ENCODE measurements around the gene MYBPC2.

The MYBPC2 gene

DNA sequence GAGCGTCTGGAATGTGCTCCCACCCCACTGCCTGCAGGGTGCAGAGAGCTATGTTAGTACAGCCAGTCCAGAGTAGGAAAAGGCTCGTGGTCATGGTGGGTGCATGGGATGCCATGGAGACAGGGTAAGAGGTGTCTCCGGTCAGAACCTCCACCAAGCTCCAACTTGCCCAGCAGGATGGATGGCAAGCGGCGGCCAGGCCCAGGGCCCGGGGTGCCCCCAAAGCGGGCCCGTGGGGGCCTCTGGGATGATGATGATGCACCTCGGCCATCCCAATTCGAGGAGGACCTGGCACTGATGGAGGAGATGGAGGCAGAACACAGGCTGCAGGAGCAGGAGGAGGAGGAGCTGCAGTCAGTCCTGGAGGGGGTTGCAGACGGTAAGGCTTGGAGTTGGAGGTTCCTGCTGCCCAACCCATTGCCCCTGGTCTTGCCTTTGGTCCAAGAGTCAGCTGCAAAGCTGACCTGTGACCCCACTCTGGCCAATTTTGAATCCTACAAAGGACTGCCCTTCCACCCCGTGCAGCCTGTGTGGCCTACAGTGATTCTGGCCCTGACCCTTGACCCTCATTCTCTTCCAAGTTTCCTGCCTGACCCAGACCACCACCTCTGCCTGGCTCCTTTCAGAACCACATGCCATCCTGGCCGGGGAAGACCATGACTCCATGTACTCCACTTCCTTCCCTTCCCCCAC lies 33.9 kb upstream of the MYBPC2 start:
- no peaks in the 10 kb centered on the region for H3K4me1 ChIP-seq (ENCODE audit: insufficient read depth, low read length)
- no peak overlapping the region for H2AFZ ChIP-seq (ENCODE audit: low read depth, low read length)
- H3K27me3 ChIP-seq (ENCODE audit: insufficient read depth, low read length) = no peaks in the 10 kb centered on the region
- peaks cover 20% of the 10 kb centered on the region for H3K36me3 ChIP-seq (ENCODE audit: insufficient read depth, low read length)
- H3K4me3 ChIP-seq (ENCODE audit: low read length) = no peak overlapping the region
- H3K9me3 ChIP-seq (ENCODE audit: low read length) = peaks cover 4% of the 10 kb centered on the region

DNA sequence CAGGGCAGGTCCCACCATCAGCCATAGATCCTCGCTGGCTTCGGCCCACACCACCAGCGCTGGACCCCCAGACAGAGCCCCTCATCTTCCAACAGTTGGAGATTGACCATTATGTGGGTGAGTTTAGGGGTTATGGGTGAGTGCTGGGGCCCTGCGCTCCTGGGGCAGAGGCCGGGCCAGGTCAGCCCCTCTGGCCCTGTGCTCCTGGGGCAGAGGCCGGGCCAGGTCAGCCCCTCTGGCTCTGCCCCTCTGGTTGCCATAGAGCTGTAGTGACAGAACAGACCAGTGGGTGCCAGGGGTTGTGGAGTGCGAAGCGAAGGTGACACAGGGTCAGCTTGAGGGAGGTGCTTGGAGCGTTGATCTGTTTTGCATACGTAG lies 33.3 kb upstream of the MYBPC2 start:
- no peak overlapping the region for H3K4me3 ChIP-seq (ENCODE audit: low read length)
- no peak overlapping the region for H2AFZ ChIP-seq (ENCODE audit: low read depth, low read length)
- peaks cover 22% of the 10 kb centered on the region for H3K36me3 ChIP-seq (ENCODE audit: insufficient read depth, low read length)
- H3K27me3 ChIP-seq (ENCODE audit: insufficient read depth, low read length) = no peaks in the 10 kb centered on the region
- H3K4me1 ChIP-seq (ENCODE audit: insufficient read depth, low read length) = no peaks in the 10 kb centered on the region
- peaks cover 2% of the 10 kb centered on the region for H3K9me3 ChIP-seq (ENCODE audit: low read length)

DNA sequence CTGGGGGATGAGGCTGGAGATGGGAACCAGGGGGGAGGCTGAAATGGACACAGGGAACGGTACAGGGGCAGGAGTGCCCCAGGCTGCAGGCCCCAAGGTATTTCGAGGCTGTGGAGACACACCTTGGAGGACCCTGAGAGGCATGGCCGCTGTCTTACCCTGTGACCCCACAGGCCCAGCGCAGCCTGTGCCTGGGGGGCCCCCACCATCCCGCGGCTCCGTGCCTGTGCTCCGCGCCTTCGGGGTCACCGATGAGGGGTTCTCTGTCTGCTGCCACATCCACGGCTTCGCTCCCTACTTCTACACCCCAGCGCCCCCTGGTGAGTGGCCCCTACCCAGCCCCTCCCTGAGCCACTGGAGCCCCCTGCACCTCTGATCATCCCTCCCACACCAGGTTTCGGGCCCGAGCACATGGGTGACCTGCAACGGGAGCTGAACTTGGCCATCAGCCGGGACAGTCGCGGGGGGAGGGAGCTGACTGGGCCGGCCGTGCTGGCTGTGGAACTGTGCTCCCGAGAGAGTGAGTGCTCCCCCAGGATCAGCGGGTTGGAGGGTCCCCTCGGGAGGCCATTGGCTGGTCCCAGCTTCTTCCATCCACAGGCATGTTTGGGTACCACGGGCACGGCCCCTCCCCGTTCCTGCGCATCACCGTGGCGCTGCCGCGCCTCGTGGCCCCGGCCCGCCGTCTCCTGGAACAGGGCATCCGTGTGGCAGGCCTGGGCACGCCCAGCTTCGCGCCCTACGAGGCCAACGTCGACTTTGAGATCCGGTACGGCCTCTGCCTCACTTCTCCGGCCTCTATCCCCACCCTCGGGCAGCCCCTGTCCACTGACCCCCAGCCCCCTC lies 30.9 kb upstream of the MYBPC2 start:
- Histone ChIP-seq H3K27me3 (ENCODE audit: insufficient read depth, low read length) (no peaks in the 10 kb centered on the region), H3K36me3 (ENCODE audit: insufficient read depth, low read length) (peaks cover 29% of the 10 kb centered on the region), H2AFZ (ENCODE audit: low read depth, low read length) (no peak overlapping the region), H3K4me1 (ENCODE audit: insufficient read depth, low read length) (no peaks in the 10 kb centered on the region), H3K4me3 (ENCODE audit: low read length) (no peak overlapping the region), H3K9me3 (ENCODE audit: low read length) (no peaks in the 10 kb centered on the region)

GRCh38 chr19:50402544-50403301 lies 30.0 kb upstream of the MYBPC2 start:
- Histone ChIP-seq H3K9me3 (ENCODE audit: low read length) (no peaks in the 10 kb centered on the region), H3K4me1 (ENCODE audit: insufficient read depth, low read length) (no peaks in the 10 kb centered on the region), H3K4me3 (ENCODE audit: low read length) (no peak overlapping the region), H3K27me3 (ENCODE audit: insufficient read depth, low read length) (no peaks in the 10 kb centered on the region), H3K36me3 (ENCODE audit: insufficient read depth, low read length) (peaks cover 34% of the 10 kb centered on the region), H2AFZ (ENCODE audit: low read depth, low read length) (no peak overlapping the region)

DNA sequence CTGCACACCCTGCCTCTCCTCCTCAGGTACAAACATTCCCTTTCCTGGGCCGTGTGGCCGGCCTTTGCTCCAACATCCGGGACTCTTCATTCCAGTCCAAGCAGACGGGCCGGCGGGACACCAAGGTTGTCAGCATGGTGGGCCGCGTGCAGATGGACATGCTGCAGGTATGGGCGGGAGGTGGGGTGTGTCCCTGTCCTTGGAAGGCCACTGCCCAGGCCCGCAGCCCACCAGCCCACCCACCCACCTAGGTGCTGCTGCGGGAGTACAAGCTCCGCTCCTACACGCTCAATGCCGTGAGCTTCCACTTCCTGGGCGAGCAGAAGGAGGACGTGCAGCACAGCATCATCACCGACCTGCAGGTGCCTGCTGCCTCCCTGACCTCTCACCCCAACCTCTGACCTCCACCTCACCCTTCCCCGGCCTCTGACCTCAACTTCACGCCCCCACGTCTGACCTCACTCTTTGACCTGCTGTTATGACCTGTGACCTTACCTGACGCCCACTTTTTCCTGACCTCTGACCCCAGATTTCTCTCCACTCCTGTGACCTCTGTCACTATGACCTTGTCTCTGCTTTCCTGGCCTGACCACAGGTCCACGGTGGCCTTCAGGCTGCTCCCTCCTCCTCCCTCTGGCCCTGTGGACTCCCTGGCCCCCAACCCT lies 26.4 kb upstream of the MYBPC2 start:
- Histone ChIP-seq H3K4me3 (ENCODE audit: low read length) (no peak overlapping the region), H3K36me3 (ENCODE audit: insufficient read depth, low read length) (peaks cover 48% of the 10 kb centered on the region), H3K27me3 (ENCODE audit: insufficient read depth, low read length) (no peaks in the 10 kb centered on the region), H3K4me1 (ENCODE audit: insufficient read depth, low read length) (no peaks in the 10 kb centered on the region), H2AFZ (ENCODE audit: low read depth, low read length) (no peak overlapping the region), H3K9me3 (ENCODE audit: low read length) (no peaks in the 10 kb centered on the region)

GRCh38 chr19:50406829-50407228 lies 25.9 kb upstream of the MYBPC2 start:
- H3K4me1 ChIP-seq (ENCODE audit: insufficient read depth, low read length) = no peaks in the 10 kb centered on the region
- H3K9me3 ChIP-seq (ENCODE audit: low read length) = no peaks in the 10 kb centered on the region
- peaks cover 48% of the 10 kb centered on the region for H3K36me3 ChIP-seq (ENCODE audit: insufficient read depth, low read length)

DNA sequence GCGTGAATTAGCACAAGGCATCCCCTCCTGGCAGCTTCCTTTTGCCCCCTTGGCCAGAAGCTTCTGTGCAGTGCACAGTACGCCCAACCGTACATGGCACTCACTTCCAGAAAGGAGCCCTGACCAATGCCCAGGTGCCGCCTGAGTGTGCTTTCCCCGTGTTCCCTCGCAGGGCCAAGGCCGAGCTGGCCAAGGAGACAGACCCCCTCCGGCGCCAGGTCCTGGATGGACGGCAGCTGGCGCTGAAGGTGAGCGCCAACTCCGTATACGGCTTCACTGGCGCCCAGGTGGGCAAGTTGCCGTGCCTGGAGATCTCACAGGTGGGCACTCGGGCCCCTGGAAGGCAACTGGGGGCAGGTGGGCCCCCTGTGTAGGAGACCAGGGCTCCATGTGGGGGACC lies 23.3 kb upstream of the MYBPC2 start:
- Histone ChIP-seq H3K4me1 (ENCODE audit: insufficient read depth, low read length) (no peaks in the 10 kb centered on the region), H2AFZ (ENCODE audit: low read depth, low read length) (no peak overlapping the region), H3K4me3 (ENCODE audit: low read length) (no peak overlapping the region), H3K36me3 (ENCODE audit: insufficient read depth, low read length) (peaks cover 35% of the 10 kb centered on the region), H3K27me3 (ENCODE audit: insufficient read depth, low read length) (no peaks in the 10 kb centered on the region), H3K9me3 (ENCODE audit: low read length) (no peaks in the 10 kb centered on the region)

More at GRCh38 chr19:50406829-50407228, 25.9 kb upstream of the MYBPC2 start:
- H2AFZ ChIP-seq (ENCODE audit: low read depth, low read length) = no peak overlapping the region
- H3K4me3 ChIP-seq (ENCODE audit: low read length) = no peak overlapping the region
- no peaks in the 10 kb centered on the region for H3K27me3 ChIP-seq (ENCODE audit: insufficient read depth, low read length)

- Histone ChIP-seq H3K36me3 (ENCODE audit: insufficient read depth, low read length) (peaks cover 32% of the 10 kb centered on the region), H3K27me3 (ENCODE audit: insufficient read depth, low read length) (no peaks in the 10 kb centered on the region), H3K9me3 (ENCODE audit: low read length) (no peaks in the 10 kb centered on the region), H3K4me1 (ENCODE audit: insufficient read depth, low read length) (no peaks in the 10 kb centered on the region), H2AFZ (ENCODE audit: low read depth, low read length) (no peak overlapping the region), H3K4me3 (ENCODE audit: low read length) (no peak overlapping the region)
These were observed 22.6 kb upstream of the MYBPC2 start for GRCh38 chr19:50410109-50410508.

DNA sequence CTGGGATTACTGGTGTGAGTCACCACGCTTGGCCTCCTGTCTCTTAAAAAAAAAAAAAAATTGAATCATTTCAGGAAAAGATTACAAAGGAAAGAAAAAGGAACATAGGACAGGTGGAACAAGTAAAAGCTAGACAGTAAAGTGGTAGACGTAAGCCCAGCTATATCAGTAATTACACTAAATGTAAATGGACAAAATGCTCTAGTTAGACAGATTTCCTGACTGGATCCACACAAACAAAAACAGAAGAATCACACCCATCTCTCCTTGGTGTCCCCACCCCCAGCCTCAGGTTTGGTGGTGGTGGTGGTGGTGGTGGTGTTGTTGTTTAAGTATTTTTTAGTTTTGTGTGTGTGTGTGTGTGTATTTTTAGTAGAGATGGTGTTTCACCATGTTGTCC lies 20.3 kb upstream of the MYBPC2 start:
- no peak overlapping the region for H2AFZ ChIP-seq (ENCODE audit: low read depth, low read length)
- no peaks in the 10 kb centered on the region for H3K4me1 ChIP-seq (ENCODE audit: insufficient read depth, low read length)
- peaks cover 22% of the 10 kb centered on the region for H3K36me3 ChIP-seq (ENCODE audit: insufficient read depth, low read length)
- no peaks in the 10 kb centered on the region for H3K9me3 ChIP-seq (ENCODE audit: low read length)
- H3K4me3 ChIP-seq (ENCODE audit: low read length) = no peak overlapping the region
- no peaks in the 10 kb centered on the region for H3K27me3 ChIP-seq (ENCODE audit: insufficient read depth, low read length)

- Histone ChIP-seq H3K36me3 (ENCODE audit: insufficient read depth, low read length) (peaks cover 22% of the 10 kb centered on the region), H3K27me3 (ENCODE audit: insufficient read depth, low read length) (no peaks in the 10 kb centered on the region), H3K4me1 (ENCODE audit: insufficient read depth, low read length) (no peaks in the 10 kb centered on the region), H3K9me3 (ENCODE audit: low read length) (no peaks in the 10 kb centered on the region), H3K4me3 (ENCODE audit: low read length) (no peak overlapping the region), H2AFZ (ENCODE audit: low read depth, low read length) (no peak overlapping the region)
These were observed 19.6 kb upstream of the MYBPC2 start for GRCh38 chr19:50413096-50413495.

DNA sequence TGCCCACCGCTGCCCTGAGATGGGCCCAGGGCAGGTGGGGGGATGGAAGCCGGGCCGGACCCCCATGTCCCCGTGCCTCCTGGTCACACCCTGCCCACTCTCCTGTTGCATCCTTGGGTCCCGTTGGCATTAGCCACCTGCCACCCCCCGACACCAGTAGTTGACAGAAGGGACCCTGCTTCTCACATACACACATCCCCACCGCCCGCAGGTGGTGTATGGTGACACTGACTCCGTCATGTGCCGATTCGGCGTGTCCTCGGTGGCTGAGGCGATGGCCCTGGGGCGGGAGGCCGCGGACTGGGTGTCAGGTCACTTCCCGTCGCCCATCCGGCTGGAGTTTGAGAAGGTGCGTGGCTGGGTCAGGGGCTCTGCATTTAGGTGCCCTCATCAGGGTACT lies 19.2 kb upstream of the MYBPC2 start:
- H3K9me3 ChIP-seq (ENCODE audit: low read length) = no peaks in the 10 kb centered on the region
- peaks cover 22% of the 10 kb centered on the region for H3K36me3 ChIP-seq (ENCODE audit: insufficient read depth, low read length)
- H3K4me3 ChIP-seq (ENCODE audit: low read length) = no peak overlapping the region
- no peaks in the 10 kb centered on the region for H3K27me3 ChIP-seq (ENCODE audit: insufficient read depth, low read length)
- no peaks in the 10 kb centered on the region for H3K4me1 ChIP-seq (ENCODE audit: insufficient read depth, low read length)
- no peak overlapping the region for H2AFZ ChIP-seq (ENCODE audit: low read depth, low read length)

GRCh38 chr19:50414864-50415660 lies 17.6 kb upstream of the MYBPC2 start:
- H3K4me1 ChIP-seq (ENCODE audit: insufficient read depth, low read length) = no peaks in the 10 kb centered on the region
- H3K9me3 ChIP-seq (ENCODE audit: low read length) = no peaks in the 10 kb centered on the region

More at GRCh38 chr19:50414864-50415660, 17.6 kb upstream of the MYBPC2 start:
- H2AFZ ChIP-seq (ENCODE audit: low read depth, low read length) = no peak overlapping the region
- peaks cover 8% of the 10 kb centered on the region for H3K36me3 ChIP-seq (ENCODE audit: insufficient read depth, low read length)
- H3K4me3 ChIP-seq (ENCODE audit: low read length) = no peak overlapping the region
- H3K27me3 ChIP-seq (ENCODE audit: insufficient read depth, low read length) = no peaks in the 10 kb centered on the region

Data from neuron (in vitro differentiated cells).